ENCODE results near the gene RCSD1. TPM values are rescaled to one million over a fixed set of nuclear protein-coding genes. Genes with fewer than 3 reads are reported as not detected.
"Not testable (repeated sequence)": the region's sequence is repeated elsewhere in the genome, so short reads cannot be mapped to it uniquely, and the experiment has no call there.

RCSD1 gene
- polyA plus RNA-seq, 4 donors: 12.6 to 14.8 (median 13.1) TPM

DNA sequence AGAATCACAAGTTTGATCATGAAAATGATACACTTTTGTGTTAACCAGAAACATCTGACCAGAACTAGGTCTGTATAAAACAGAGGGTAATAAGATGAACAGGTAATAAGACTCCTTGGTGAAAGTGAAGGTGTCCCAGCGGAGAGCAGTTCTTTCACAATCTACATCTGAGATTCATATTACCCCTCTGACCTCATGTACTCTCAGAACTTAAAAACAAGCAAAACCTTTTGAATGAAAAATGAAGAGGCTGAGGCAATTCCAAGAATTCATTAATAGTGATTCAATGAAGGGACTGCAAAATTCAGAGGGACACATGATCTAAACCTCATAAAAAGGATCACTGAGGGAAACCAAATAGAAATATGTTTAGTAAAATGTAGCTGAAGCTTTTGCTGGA, 80.8 kb downstream of the RCSD1 start:
- no peak for DNase-seq (ENCODE audit: low read depth in 4 of 4, low spot score in 2 of 4)

DNA sequence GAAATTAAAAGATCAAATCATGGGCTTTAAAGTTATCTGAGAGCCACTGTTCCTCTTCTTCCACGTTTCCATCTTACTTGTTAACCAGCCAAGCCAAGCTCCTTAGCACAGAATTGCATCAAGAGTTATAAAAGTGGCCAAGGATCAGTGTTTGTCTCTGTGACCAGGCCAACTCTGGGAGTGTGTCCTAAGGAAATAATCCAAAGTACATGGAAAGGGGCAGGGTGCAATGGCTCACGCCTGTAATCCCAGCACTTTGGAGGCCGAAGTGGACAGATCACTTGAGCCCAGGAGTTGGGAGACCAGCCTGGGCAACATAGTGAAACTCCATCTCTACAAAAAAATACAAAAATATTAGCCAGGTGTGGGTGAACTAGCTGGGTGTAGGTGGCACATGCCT, 81.8 kb downstream of the RCSD1 start:
- DNase-seq (ENCODE audit: low read depth in 4 of 4, low spot score in 2 of 4): no peak

GRCh38 chr1:167713330-167714081, 83.5 kb downstream of the RCSD1 start:
- DNase-seq (ENCODE audit: low read depth in 4 of 4, low spot score in 2 of 4): peak in 2 of 4 donors; percentile 15 to 28

DNA sequence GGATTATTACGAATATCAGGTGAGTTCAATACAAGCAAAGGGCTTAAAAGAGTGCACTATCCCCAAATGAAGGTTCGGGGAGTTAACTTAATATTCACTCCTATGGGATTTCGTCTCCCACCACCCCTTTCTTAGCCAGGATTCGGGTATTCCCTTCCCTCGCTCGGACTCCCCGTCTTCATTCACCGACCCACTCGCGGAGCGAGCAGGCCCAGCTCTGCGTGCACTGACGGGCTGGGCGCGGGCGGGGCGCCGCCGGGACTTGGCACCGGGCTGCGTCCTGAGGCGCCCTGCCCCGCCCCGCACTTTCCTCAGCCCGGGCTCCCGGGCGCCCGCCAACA, 84.0 kb downstream of the RCSD1 start:
- peak in 2 of 4 donors; percentile 10 to 37 for DNase-seq (ENCODE audit: low read depth in 4 of 4, low spot score in 2 of 4)

- peak in 3 of 4 donors; percentile 75 to 89 (median 76) for DNase-seq (ENCODE audit: low read depth in 4 of 4, low spot score in 2 of 4)
Observed at GRCh38 chr1:167714439-167715156, 84.6 kb downstream of the RCSD1 start.

DNA sequence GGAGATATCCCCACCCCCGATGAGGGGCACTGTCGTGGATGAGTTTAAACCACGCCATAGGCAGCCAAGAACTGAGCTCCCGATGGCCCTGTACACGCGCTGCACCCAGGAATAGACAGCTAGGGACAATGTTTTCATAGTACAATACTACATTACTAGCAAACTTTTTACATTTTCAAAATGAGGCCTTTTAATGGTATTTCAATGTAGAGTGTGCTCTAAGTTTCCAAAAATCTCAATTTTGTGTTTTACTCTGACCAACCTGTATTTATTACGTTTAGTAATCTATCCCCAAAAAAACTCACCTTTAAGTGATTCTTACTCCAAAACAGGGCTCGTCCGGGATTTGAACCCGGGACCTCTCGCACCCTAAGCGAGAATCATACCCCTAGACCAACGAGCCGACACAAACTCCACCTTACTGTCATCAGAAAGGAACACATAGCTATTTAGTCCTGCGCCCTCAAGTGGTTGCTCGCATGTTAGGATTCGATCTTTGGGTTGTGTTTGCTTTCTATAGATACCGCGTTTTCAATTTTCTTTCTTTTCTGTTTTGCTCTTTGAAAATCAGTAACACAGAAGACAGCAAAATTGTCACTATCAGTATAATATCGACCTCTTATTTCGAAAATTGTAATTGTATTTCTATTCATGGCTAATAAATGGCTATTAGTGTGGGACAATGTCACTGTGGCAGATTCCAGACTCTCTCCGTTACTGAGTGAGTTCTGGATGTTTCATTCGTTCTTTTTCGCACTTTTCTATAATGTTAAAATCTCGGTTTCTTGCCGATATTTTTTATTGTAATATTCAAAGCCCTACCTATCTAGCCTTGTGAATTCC, 85.3 kb downstream of the RCSD1 start:
- DNase-seq (ENCODE audit: low read depth in 4 of 4, low spot score in 2 of 4): peak in 3 of 4 donors; percentile 88 to 91 (median 88)

GRCh38 chr1:167716000-167716271, 85.9 kb downstream of the RCSD1 start:
- DNase-seq (ENCODE audit: low read depth in 4 of 4, low spot score in 2 of 4): peak in 3 of 4 donors; percentile 10 to 25 (median 18)

GRCh38 chr1:167717351-167717750, 87.3 kb downstream of the RCSD1 start:
- DNase-seq (ENCODE audit: low read depth in 4 of 4, low spot score in 2 of 4): no peak

- no peak for DNase-seq (ENCODE audit: low read depth in 4 of 4, low spot score in 2 of 4)
Observed at GRCh38 chr1:167718914-167719691, 89.1 kb downstream of the RCSD1 start.

- DNase-seq (ENCODE audit: low read depth in 4 of 4, low spot score in 2 of 4): not testable (repeated sequence)
Observed at GRCh38 chr1:167719715-167720421, 89.8 kb downstream of the RCSD1 start.

GRCh38 chr1:167720965-167721616, 91.1 kb downstream of the RCSD1 start:
- DNase-seq (ENCODE audit: low read depth in 4 of 4, low spot score in 2 of 4): peak in 3 of 4 donors; percentile 24 to 47 (median 35)

- peak in 3 of 4 donors; percentile 86 to 94 (median 93) for DNase-seq (ENCODE audit: low read depth in 4 of 4, low spot score in 2 of 4)
Observed at GRCh38 chr1:167721617-167722151, 91.7 kb downstream of the RCSD1 start, which contains the start of gene MPZL1. Gene MPZL1, plus strand, starts transcription at chr1:167721982. Its CDS starts 170 bp downstream, at chr1:167722152.

DNA sequence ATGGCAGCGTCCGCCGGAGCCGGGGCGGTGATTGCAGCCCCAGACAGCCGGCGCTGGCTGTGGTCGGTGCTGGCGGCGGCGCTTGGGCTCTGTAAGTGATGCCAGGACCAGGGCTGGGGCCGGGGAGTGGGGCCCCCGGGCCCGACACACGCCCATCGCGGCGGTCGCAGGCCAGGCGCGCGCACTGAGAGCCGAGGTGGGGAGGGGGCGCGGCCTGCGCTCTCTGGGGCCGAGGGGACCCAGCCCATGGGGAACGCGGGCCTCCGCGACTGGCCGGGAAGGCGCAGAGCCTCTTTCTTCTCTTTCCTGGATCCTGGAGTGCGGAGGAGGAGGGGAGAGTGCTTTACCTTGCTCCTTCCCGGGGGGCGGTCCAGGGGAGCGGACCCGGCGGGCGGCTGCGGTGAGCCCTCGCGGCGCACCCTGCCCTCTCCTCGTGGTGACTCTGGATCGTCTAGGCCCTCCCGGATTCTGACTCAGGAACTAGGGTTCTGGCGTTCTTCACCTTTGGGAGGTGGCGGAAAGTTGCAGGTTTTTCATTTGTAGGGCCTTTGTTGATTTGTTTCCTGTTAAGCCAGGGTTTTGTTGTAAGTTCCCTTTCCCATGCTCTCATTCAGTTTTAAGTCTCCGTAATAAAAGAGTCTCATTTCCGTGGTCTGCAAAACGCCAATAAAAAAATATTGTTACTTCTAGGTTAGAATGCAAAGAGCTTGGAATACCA, 92.3 kb downstream of the RCSD1 start:
- peak in 3 of 4 donors; percentile 43 to 57 (median 54) for DNase-seq (ENCODE audit: low read depth in 4 of 4, low spot score in 2 of 4)

DNA sequence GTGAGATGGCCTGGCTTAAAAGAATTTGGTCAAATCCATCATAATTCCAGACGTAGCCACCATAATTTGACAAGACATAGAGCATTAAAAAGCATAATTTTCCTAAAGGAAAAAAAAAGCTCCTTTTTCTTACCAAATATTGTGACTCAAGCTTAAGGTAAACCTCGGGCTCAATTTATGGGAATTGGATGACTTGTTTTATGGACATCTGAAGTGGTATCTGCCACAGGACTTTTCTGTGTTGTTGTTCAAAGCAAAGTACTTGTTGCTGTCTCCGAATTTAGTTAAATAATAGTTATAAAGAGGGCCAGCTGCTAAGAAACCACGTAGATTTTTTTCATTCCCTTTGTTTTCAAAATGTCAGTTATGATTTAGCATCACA, 92.8 kb downstream of the RCSD1 start:
- peak in 1 of 4 donors; percentile 4 for DNase-seq (ENCODE audit: low read depth in 4 of 4, low spot score in 2 of 4)

GRCh38 chr1:167723707-167724323, 93.8 kb downstream of the RCSD1 start:
- no peak for DNase-seq (ENCODE audit: low read depth in 4 of 4, low spot score in 2 of 4)

DNA sequence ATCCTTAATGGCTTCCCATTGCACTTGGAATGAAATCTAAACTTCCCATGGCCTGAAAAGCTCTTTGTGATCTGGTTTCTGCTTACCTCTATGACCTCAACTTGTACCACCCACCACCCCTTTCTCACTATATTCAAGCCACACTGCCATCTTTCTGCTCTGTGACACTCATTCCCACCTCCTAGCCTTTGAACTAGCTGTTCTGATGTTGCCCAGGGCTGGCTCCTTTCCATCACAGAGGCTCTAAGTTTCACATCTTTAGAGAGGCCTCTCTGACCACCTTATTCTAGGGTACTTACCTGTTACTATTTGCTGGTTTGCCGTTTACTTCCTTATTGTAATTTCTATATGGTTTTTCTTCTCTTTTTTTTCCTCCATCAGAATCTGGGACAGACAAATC, 96.0 kb downstream of the RCSD1 start:
- no peak for DNase-seq (ENCODE audit: low read depth in 4 of 4, low spot score in 2 of 4)

DNA sequence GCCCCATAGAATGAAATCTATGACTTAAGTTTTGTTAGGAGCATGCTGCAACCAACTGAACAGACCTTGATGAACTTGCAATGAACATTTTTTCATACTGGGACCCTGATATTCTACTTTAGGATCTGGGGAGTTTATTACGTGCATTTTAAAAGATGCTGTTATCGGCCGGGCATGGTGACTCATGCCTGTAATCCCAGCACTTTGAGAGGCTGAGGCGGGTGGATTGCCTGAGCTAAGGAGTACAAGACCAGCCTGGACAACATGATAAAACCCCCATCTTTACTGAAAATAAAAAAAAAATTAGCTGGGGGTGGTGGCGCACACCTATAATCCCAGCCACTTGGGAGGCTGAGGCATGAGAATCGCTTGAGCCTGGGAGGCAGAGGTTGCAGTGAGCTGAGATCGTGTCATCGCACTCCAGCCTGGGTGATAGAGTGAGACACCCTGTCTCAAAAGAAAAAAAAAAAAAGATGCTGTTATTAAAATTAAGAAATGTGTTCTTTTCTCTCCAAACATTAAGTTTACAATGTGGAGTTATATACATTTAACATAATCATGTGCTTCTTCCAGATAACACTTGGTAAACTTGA, 98.9 kb downstream of the RCSD1 start:
- DNase-seq (ENCODE audit: low read depth in 4 of 4, low spot score in 2 of 4): no peak

DNA sequence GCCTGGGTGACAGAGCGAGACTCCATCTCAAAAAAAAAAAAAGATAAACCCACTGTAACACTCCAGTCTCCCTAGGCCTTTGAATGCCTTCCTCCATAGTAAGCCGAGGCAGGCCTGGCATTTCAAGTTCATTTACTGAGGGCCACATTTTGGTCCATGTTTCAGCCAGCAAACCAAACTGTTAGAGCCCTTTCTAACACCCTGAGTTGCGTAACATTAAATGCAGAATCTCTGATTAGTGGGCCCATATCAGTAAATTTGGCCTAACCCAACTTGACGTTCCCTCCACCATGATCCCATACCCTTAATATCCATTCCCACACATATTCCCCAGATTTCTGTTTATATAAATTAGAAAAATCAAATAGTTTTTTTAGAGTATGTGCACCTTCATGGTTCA, 104.2 kb downstream of the RCSD1 start:
- DNase-seq (ENCODE audit: low read depth in 4 of 4, low spot score in 2 of 4): no peak
